ENCODE data around the gene SCN2A. TPM values are rescaled to one million over a fixed set of nuclear protein-coding genes. Genes with fewer than 3 reads are reported as not detected.

The SCN2A gene
- polyA plus RNA-seq, 1 donor from 2014 or later, result 0.06 TPM

- H3K27ac Mint-ChIP-seq, result no peak overlapping the region
- H3K4me3 Mint-ChIP-seq, result no peak overlapping the region
- peaks cover 1 to 8% (median 8%) of the 10 kb centered on the region in 3 donors for H3K4me1 Mint-ChIP-seq
These were observed 38.8 kb downstream of the SCN2A start for GRCh38 chr2:165277860-165278656.

GRCh38 chr2:165280356-165280755 is 41.1 kb downstream of the SCN2A start:
- Mint-ChIP-seq H3K9me3 (peaks cover 0 to 3% (median 0%) of the 10 kb centered on the region in 3 donors), H3K36me3 (no peaks in the 10 kb centered on the region), H3K27me3 (no peaks in the 10 kb centered on the region), H3K4me1 (peaks cover 1 to 8% (median 8%) of the 10 kb centered on the region in 3 donors), H3K27ac (no peak overlapping the region), H3K4me3 (no peak overlapping the region)

More at GRCh38 chr2:165277860-165278656, 38.8 kb downstream of the SCN2A start:
- Mint-ChIP-seq H3K27me3 (no peaks in the 10 kb centered on the region), H3K36me3 (peaks cover 4% of the 10 kb centered on the region), H3K9me3 (peaks cover 0 to 3% (median 0%) of the 10 kb centered on the region in 3 donors)

GRCh38 chr2:165281387-165281786 is 42.2 kb downstream of the SCN2A start:
- Mint-ChIP-seq H3K9me3 (peaks cover 0 to 3% (median 0%) of the 10 kb centered on the region in 3 donors), H3K4me3 (no peak overlapping the region), H3K27ac (no peak overlapping the region), H3K4me1 (peaks cover 1 to 8% (median 8%) of the 10 kb centered on the region in 3 donors), H3K36me3 (no peaks in the 10 kb centered on the region), H3K27me3 (no peaks in the 10 kb centered on the region)

- no peaks in the 10 kb centered on the region for H3K4me1 Mint-ChIP-seq
- no peak overlapping the region for H3K27ac Mint-ChIP-seq
- no peaks in the 10 kb centered on the region for H3K36me3 Mint-ChIP-seq
- H3K27me3 Mint-ChIP-seq, result no peaks in the 10 kb centered on the region
- H3K4me3 Mint-ChIP-seq, result no peak overlapping the region
- H3K9me3 Mint-ChIP-seq, result peaks cover 0 to 3% (median 1%) of the 10 kb centered on the region in 3 donors
These were observed 44.1 kb downstream of the SCN2A start for GRCh38 chr2:165283342-165283741.

GRCh38 chr2:165287094-165287778 is 48.0 kb downstream of the SCN2A start:
- peaks cover 0 to 1% (median 0%) of the 10 kb centered on the region in 3 donors for H3K9me3 Mint-ChIP-seq
- no peaks in the 10 kb centered on the region for H3K27me3 Mint-ChIP-seq
- no peaks in the 10 kb centered on the region for H3K36me3 Mint-ChIP-seq
- no peaks in the 10 kb centered on the region for H3K4me1 Mint-ChIP-seq
- no peak overlapping the region for H3K27ac Mint-ChIP-seq
- no peak overlapping the region for H3K4me3 Mint-ChIP-seq

GRCh38 chr2:165289069-165289468 is 49.9 kb downstream of the SCN2A start:
- Mint-ChIP-seq H3K9me3 (peaks cover 0 to 1% (median 0%) of the 10 kb centered on the region in 3 donors), H3K27ac (no peak overlapping the region), H3K4me1 (peaks cover 0 to 1% (median 0%) of the 10 kb centered on the region in 3 donors), H3K27me3 (no peaks in the 10 kb centered on the region), H3K4me3 (no peak overlapping the region), H3K36me3 (no peaks in the 10 kb centered on the region)

- H3K36me3 Mint-ChIP-seq, result peaks cover 2% of the 10 kb centered on the region
- peaks cover 0 to 4% (median 0%) of the 10 kb centered on the region in 3 donors for H3K4me1 Mint-ChIP-seq
- H3K4me3 Mint-ChIP-seq, result no peak overlapping the region
- H3K27ac Mint-ChIP-seq, result peak overlapping the region in 1 of 3 donors; percentile 77
- H3K9me3 Mint-ChIP-seq, result no peaks in the 10 kb centered on the region
- peaks cover 4% of the 10 kb centered on the region for H3K27me3 Mint-ChIP-seq
These were observed 54.5 kb downstream of the SCN2A start for GRCh38 chr2:165293440-165294420.

GRCh38 chr2:165294912-165295311 is 55.7 kb downstream of the SCN2A start:
- H3K4me1 Mint-ChIP-seq, result peaks cover 0 to 4% (median 0%) of the 10 kb centered on the region in 3 donors
- peaks cover 4% of the 10 kb centered on the region for H3K27me3 Mint-ChIP-seq
- no peak overlapping the region for H3K27ac Mint-ChIP-seq
- H3K36me3 Mint-ChIP-seq, result peaks cover 2% of the 10 kb centered on the region
- no peak overlapping the region for H3K4me3 Mint-ChIP-seq
- H3K9me3 Mint-ChIP-seq, result no peaks in the 10 kb centered on the region

- no peak overlapping the region for H3K27ac Mint-ChIP-seq
- no peak overlapping the region for H3K4me3 Mint-ChIP-seq
- peaks cover 4% of the 10 kb centered on the region for H3K27me3 Mint-ChIP-seq
- H3K36me3 Mint-ChIP-seq, result peaks cover 2% of the 10 kb centered on the region
- peaks cover 0 to 4% (median 0%) of the 10 kb centered on the region in 3 donors for H3K4me1 Mint-ChIP-seq
- no peaks in the 10 kb centered on the region for H3K9me3 Mint-ChIP-seq
These were observed 56.4 kb downstream of the SCN2A start for GRCh38 chr2:165295643-165296042.

- Mint-ChIP-seq H3K4me3 (no peak overlapping the region), H3K4me1 (peaks cover 0 to 3% (median 0%) of the 10 kb centered on the region in 3 donors), H3K36me3 (no peaks in the 10 kb centered on the region), H3K9me3 (no peaks in the 10 kb centered on the region), H3K27me3 (peaks cover 2% of the 10 kb centered on the region), H3K27ac (no peak overlapping the region)
These were observed 66.3 kb downstream of the SCN2A start for GRCh38 chr2:165305391-165306096.

GRCh38 chr2:165307317-165307716 is 68.1 kb downstream of the SCN2A start:
- Mint-ChIP-seq H3K4me3 (no peak overlapping the region), H3K27me3 (peaks cover 2% of the 10 kb centered on the region), H3K9me3 (no peaks in the 10 kb centered on the region), H3K4me1 (peaks cover 0 to 3% (median 0%) of the 10 kb centered on the region in 3 donors), H3K36me3 (no peaks in the 10 kb centered on the region), H3K27ac (no peak overlapping the region)

- Mint-ChIP-seq H3K27me3 (peaks cover 2% of the 10 kb centered on the region), H3K4me1 (no peaks in the 10 kb centered on the region), H3K36me3 (no peaks in the 10 kb centered on the region), H3K4me3 (no peak overlapping the region), H3K9me3 (no peaks in the 10 kb centered on the region), H3K27ac (no peak overlapping the region)
These were observed 72.7 kb downstream of the SCN2A start for GRCh38 chr2:165311949-165312348.

GRCh38 chr2:165312999-165313398 is 73.8 kb downstream of the SCN2A start:
- peaks cover 2% of the 10 kb centered on the region for H3K27me3 Mint-ChIP-seq

GRCh38 chr2:165313509-165313908 is 74.3 kb downstream of the SCN2A start:
- Mint-ChIP-seq H3K27ac (no peak overlapping the region), H3K4me1 (no peaks in the 10 kb centered on the region), H3K27me3 (peaks cover 2% of the 10 kb centered on the region), H3K9me3 (no peaks in the 10 kb centered on the region), H3K36me3 (no peaks in the 10 kb centered on the region), H3K4me3 (no peak overlapping the region)

More at GRCh38 chr2:165312999-165313398, 73.8 kb downstream of the SCN2A start:
- H3K9me3 Mint-ChIP-seq, result no peaks in the 10 kb centered on the region
- H3K4me1 Mint-ChIP-seq, result no peaks in the 10 kb centered on the region
- H3K27ac Mint-ChIP-seq, result no peak overlapping the region
- no peaks in the 10 kb centered on the region for H3K36me3 Mint-ChIP-seq
- H3K4me3 Mint-ChIP-seq, result no peak overlapping the region

All from IgD-negative memory B cell (primary cell).